Prostate gland (tissue), 2 donors: ENCODE data around the gene ZNF148.

Experiments
- POLR2A ChIP-seq: fragments of 450-650 bp; IDR thresholded peaks from one replicate; pipeline ENCODE4 v1.6.1; 2016; ENCODE audit warnings: antibody characterized with exemption, mild to moderate bottlenecking
- TF ChIP-seq, protein P1 (sequence below), 4 experiments: fragments of 200-600 bp in 2 of 4; fragments of 450-650 bp in 2 of 4; sonication (generic) in 2 of 4; IDR thresholded peaks; 1 replicate in 3 of 4; 2 replicates in 1 of 4; pipeline ENCODE4 v1.5.1; 2016 to 2019; ENCODE audit warnings: antibody characterized with exemption in 4 of 4, mild to moderate bottlenecking in 2 of 4, moderate library complexity in 2 of 4

DNA sequence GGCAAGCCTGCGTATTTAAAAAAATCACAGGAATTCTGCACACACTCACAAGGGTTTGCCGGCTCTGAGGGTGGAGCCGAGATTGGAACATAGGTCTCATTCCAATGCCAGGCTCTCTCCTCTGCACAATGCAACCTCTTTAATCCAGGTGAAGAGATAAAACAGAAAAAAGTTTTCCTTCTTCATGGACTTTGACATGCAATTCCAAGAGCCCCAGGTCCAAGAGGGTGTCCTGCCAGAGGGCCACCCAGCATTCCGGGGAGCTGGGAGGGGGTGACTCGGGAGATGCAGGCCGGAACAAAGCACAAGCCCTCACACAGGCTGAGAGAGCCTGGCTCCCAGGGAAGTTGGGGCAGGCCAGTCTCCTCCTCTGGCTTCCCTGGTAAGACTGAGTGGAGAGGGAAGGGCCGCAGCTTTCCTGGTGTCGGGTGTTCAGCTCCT lies 155.8 kb downstream of the ZNF148 start:
- no peak for TF ChIP-seq POLR2A
- TF ChIP-seq, protein P1, sequence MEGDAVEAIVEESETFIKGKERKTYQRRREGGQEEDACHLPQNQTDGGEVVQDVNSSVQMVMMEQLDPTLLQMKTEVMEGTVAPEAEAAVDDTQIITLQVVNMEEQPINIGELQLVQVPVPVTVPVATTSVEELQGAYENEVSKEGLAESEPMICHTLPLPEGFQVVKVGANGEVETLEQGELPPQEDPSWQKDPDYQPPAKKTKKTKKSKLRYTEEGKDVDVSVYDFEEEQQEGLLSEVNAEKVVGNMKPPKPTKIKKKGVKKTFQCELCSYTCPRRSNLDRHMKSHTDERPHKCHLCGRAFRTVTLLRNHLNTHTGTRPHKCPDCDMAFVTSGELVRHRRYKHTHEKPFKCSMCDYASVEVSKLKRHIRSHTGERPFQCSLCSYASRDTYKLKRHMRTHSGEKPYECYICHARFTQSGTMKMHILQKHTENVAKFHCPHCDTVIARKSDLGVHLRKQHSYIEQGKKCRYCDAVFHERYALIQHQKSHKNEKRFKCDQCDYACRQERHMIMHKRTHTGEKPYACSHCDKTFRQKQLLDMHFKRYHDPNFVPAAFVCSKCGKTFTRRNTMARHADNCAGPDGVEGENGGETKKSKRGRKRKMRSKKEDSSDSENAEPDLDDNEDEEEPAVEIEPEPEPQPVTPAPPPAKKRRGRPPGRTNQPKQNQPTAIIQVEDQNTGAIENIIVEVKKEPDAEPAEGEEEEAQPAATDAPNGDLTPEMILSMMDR (IDR thresholded peaks at IDR 0.05), result no peak
